Sciatic nerve (tissue), 2 donors: ENCODE data around the gene CLCN7. TPM values are rescaled to one million over a fixed set of nuclear protein-coding genes. Genes with fewer than 3 reads are reported as not detected.
"Not testable (repeated sequence)": the region's sequence is repeated elsewhere in the genome, so short reads cannot be mapped to it uniquely, and the experiment has no call there.

ENCODE experiments used
- ATAC-seq: fragments of 200-7000 bp; cut with Tn5 transposase; one replicate; pipeline ENCODE4 v1.9.1; 2020; ENCODE audit warnings: mild to moderate bottlenecking, moderate library complexity
- DNase-seq: peaks from one replicate; pipeline ENCODE4 v3.0.0-alpha.2; 2020; ENCODE audit warnings: low spot score
- intact Hi-C: fragments of 100-400 bp; cut with DNase I; formaldehyde crosslinking; loops from one replicate; pipeline ENCODE4 v1.14.2; 2022
- total RNA-seq: library from RNA; stranded (reverse); fragmentation: NEBNext Ultra II Directional; extraction: Animal tissue kit (Norgen Biotek cat#: 25700); gene quantifications from one replicate; pipeline ENCODE4 v1.2.1, GENCODE V29; 2021
- donor health status: DM: no; HTN: no; CAD: no.
- donor health status: DM: no; HTN: no; CAD: no.

The CLCN7 gene
- total RNA-seq, 1 donor from 2014 or later: 67.0 TPM

DNA sequence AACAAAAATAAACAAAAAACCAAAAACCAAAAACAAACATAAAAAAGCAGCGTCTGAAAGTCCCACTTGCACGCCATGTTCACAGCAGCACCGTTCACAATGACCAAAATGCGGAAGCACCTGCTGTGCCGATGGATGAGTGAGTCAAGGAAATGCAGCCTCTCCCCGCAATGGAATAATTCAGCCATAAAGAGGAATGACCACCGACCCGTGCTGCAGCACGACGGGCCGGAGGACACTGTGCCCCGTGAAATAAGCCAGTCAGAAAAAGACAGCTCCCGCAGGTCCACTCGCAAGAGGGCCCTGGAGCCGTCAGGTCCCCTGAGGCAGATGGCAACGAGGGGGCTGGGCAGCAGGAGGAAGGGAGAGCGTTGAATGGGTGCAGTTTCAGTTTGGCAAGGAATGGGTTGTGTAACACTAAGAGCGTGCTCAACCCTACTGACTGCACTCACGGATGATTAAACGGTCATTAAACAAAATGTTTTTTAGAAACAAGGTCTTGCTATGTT lies 5.1 kb downstream of the CLCN7 start:
- DNase-seq: no peak
- no peak for ATAC-seq
- intact Hi-C loops: no loop called here

DNA sequence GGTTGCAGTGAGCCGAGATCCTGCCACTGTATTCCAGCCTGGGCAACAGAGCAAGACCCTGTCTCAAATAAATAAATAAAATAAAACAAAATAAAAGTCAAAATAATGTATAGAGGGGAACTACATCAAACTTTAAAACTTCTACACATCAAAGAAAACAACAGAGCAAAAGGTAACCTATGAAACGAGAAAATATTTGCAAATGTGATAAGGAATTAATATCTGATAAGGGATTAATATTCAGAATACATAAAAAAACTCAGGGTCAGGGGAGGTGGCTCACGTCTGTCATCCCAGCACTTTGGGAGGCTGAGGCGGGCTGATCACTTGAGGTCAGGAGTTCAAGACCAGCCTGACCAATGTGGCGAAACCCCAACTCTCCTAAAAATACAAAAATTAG lies 5.7 kb downstream of the CLCN7 start:
- ATAC-seq, intact Hi-C loops: not testable (repeated sequence)

DNA sequence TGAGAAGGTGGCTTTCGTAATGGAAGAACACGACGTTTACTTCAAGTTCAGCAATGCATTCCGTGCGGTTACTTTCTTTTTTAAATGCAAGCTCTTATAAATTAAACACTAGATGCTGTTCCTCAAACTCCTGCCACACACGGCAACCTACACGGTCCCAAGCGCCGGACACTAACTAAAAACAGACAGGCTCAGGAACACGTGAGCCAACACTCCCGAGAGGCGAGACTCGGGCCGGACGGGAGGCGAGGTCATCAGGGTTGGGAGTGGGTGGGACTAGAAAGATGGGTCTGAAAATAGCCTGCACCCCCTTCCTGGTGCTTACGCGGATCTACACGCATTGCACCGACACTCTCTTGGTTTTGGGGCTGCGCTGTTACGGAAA lies 6.4 kb downstream of the CLCN7 start:
- ATAC-seq (no peak), DNase-seq (no peak)
- intact Hi-C loops: no loop called here

More for the DNA sequence above, 5.7 kb downstream of the CLCN7 start:
- not testable (repeated sequence) for DNase-seq

DNA sequence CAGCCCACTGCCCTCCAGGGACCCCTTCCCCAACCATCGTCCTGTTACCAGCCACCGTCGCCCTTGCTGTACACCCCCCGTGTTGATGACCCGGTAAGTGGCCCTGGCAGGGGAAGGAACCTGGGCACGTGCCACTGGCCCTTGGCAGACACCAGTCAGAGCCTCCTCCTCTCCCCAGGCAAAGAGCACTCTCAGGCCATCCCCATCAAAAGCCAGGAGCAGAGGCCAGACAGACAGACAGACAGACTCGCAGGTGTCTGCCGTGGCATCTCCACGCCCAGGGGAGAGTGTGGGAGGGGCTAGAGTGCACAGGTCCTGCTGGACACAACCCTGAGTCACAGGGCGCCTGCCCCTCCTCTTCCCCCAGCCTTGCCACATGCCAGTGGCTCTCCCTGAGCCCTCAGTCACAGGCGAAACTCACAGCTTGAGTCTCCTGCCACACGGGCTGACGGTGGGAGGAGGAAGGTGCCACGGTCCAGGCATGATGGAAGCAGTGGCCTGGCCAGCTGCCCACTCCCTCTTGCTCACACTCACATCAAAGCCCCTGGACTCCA lies 7.8 kb downstream of the CLCN7 start:
- ATAC-seq (no peak), DNase-seq (no peak)
- intact Hi-C loops: no loop called here

DNA sequence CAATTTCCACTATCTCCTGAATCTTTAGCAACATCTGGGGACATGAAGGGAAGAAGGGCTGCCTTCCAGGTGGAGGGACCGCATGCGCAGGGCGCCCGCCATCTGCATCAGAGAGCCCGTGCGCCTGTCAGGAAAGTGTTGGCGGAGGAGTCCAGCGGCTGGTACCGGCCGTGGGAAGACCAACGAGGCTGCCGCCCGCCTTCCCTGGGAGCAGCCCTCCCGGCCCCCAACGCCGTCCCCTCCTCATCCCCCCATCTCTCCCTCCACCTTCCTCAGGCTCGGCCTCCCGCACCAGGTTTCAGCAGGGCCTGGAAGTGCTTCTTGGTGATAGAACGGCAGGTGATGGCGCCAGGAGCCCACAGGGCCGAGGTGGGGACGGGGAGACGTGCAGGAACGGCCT lies 8.8 kb downstream of the CLCN7 start:
- DNase-seq: no peak
- ATAC-seq: no peak
- intact Hi-C loops: no loop called here

DNA sequence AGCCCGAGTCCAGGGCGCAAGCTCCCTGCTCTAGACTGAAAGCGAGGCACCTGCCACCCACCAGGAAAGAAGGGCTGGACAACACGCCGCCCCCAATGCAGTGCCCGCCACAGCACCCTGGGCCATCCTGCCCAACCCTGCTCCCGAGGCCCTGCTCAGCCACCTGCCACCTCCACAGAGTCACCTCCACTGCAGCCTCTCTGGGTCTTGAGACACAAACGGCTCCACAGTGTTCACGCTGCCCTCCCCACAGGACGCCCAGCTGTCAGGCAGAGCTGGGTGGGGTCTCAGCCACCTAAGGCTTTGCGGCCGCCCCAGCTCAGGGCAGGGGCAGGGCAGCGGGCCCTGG lies 9.3 kb downstream of the CLCN7 start:
- ATAC-seq (no peak), DNase-seq (no peak)
- intact Hi-C loops: no loop called here

DNA sequence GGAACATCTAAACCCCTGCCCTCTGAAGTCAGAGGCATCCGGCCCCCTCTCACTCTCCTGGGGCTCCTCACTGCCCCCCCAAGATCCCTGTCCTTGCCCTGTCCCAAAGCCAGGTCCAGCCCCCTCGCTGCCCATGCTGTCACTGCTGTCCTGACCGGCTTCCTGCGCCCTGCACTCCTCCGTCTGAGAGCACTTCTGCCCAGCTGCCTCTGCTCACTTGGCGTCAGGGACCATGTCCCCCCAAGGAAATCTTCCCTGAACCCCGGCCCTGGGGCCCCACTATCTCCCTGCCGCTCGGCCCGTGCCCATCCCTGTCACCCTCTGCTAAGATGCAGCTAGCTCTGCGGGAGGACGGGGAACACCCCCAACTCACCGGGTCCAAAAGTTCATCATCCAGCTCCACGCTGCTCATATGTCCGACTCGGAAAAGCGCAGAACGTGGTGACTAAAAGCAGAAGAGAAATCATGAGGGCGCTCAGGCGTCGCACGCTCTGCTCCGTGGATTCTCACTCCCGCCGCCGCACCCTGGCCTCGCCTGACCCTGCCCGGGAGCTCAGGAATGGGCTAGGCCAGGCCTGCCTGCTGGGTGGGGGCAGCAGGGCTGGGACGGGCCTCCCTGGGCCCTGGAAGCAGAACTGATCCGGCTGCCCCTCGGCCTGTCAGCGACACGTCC lies 9.8 kb downstream of the CLCN7 start:
- intact Hi-C loops: no loop called here
- DNase-seq (no peak), ATAC-seq (no peak)

DNA sequence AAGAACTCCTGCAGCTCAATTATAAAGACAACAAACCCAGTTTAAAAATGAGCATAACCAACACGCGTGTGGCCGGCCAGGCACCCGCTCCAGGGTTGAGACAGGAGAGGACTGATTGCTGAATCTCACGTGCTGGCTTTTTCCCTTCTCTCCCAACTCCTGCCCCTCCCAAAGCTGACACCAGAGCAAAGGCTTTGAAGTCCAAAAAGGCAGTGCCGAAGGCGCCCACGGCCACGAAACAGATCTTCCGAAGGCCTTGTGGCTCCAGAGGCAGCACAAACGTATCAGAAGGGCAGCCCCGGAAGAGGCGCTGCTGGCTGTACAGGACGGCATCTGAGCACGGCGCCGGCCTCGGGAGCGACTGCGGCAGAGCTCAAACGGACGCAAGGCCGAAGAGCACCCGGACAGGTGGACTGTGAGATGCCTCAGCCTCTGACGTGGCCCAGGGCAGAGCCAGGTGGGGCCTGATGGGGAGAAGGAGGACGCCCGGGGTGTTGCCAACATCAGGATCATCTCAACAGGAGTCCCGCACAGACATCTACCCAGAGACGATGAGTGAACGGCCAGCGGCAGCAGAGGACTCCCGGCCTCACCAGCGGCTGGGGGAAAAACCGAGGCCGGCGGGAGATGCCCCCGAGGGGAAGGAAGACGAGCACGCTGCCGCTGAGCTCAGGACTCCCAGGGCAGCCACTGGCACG lies 10.5 kb downstream of the CLCN7 start:
- ATAC-seq (no peak), DNase-seq (no peak)
- intact Hi-C loops: no loop called here

DNA sequence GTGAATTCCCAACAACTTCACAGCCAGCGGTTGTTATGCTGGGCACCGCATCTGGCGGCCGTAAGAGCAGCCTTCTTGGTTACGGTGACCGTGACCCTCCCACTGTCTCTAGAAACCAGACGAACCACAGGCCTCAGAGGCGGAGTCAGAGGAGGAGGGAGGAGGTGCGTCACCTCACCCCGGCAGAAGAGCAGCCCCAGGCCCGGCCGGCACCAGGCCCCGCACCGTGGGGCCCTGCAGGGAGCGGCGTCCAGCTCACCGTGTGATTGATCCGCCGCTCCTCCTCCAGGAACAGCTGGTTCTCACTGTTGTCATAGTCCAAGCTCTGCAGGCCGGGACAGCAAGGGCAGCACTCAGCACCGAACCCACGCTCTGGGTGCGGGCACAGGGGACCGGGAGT lies 13.7 kb downstream of the CLCN7 start:
- ATAC-seq (no peak), DNase-seq (no peak)
- intact Hi-C loops: no loop called here

DNA sequence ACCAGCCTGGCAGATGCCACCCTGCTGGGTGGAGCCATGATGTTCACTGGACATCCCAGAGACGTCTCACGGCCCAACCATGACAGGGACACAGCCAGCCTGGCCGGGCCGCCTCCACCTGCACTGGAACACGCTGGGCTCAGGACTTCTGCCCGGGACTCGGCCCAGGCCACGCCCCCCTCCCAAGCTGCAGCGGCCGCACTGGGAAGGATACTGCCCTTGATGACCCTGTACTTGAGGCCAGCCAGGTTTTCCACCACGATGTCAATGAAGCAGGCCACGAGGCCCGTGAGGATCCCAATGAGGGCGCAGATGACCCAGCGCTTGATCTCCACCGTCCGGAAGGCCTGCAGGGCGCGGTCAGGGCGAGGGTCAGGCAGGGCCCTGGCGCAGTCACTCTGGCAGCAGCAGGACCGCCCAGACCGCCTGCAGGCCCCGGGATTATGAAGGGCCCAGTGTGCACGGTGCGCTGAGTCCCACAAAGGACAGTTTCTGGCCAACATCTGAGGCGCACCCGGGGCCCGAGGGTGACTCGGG lies 14.2 kb downstream of the CLCN7 start:
- ATAC-seq (no peak), DNase-seq (no peak)
- intact Hi-C loops: no loop called here

DNA sequence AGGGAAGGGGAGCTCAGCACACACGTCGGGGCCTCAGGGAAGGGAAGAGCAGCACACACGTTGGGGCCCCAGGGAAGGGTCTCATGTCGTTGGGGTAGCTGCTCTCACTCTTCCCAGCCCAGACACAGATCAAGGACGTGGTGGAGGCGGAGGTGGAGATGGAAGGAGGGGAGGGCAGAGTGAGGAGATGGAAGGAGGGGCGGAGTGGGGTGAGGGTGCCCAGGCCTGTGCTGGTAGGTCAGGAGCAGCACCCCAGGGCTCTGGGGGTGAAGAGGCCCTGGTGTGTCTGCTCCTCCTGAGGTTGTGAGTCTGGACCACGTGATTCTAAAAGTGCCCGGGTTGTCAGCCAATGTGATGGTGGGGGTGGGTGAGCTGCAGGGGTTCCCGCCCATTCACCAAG lies 14.9 kb downstream of the CLCN7 start:
- ATAC-seq: no peak
- intact Hi-C loops: no loop called here
- no peak for DNase-seq

DNA sequence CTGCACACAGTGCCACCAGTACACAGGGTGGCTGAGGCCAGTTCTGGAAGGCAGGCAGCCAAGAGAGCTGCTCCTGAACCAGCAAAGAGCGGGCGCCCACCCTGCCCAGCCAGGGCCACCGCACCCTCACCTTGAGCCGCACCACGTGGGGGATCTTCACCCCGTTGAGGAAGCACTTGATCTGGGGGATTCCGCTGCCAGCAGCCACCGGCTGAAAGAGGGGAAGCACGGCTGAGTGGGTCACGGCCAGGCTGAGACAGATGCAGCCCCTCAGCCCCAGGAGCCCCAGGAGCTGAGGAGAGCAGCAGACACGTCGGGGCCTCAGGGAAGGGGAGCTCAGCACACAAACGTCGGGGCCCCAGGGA lies 15.9 kb downstream of the CLCN7 start:
- DNase-seq (no peak), ATAC-seq (no peak)
- intact Hi-C loops: no loop called here

DNA sequence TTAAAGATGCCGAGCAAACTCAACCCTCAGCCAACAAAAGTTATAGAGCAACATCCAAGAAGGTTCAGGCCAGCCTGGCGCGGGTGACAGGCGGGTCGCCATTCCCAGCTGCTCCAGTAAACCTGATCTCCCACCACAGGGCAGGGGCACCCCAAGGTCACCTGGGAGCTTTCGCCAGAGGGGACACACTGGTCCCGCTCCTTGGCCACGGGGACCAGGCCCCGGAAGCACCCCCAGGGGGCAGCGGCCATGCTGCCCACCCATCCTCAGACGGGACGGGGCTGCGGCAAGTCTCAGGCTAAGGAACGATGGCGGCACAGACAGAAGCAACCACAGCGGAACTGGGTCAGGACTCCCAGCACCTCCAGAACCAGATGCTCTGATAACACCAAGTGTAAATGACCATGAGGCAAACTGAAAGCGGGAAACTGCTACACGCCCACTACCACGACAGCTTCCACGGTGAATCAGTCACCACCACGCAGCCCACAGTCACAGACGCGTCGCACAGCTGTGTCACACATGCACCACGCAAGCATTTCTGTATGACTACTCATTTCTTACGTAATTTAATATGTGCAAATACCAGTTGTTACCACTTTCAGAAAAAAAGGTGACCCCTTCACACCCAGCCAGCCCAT lies 16.4 kb downstream of the CLCN7 start:
- intact Hi-C loops: no loop called here
- ATAC-seq (no peak), DNase-seq (no peak)

DNA sequence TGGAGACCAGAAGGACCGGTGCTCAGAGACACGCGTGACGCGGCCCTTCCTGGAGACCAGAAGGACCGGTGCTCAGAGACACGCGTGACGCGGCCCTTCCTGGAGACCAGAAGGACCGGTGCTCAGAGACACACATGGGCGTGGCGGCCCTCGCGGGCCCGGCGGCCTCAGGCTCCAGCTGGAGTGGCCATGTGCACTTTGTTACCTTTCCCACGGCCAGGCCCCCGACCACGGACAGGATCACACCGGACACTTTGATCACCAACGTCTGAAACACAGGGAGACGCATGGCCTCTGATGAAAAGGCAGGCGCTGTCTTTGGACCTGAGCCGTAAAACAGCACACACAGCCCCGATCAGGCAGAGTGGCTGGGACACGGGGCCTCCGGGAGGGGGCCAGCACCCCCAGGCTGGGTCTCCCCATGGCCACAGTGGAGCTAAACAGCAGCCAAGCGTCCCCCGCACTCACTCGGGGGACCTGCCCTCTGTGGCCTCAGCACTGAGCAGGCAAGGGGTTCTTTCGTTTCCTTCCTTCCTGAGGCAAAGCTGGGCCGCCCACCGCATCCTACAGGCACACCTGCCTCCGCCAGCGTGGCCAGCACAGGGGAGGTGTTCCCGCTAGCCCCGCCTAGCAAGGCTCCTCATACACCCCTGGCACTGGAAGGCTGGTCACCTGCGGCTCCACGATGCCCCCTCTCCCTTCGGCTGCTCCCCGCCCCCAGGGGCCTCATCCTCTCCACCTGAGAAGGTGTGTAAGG lies 17.2 kb downstream of the CLCN7 start:
- intact Hi-C loops: no loop called here
- DNase-seq (no peak), ATAC-seq (no peak)

DNA sequence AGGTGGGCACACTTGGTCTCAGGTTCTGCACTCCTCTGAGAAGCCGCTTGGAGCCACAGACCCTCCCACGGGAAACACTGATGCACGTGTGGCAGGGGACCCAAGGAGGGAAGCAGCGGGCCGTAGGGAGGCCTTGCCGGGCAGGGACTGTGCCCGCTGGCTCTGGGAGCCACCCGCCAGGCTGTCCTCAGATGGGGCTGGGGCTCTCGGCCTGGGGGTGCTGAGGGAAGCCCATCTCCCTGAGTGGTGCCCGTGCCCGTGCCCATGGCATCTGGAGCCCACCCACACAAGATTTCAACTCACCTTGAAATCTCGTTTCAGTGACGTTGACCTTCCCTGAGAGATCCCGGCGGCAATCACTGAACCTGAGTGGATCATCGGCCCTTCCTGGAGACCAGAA lies 17.9 kb downstream of the CLCN7 start:
- no peak for ATAC-seq
- DNase-seq: no peak
- intact Hi-C loops: no loop called here

DNA sequence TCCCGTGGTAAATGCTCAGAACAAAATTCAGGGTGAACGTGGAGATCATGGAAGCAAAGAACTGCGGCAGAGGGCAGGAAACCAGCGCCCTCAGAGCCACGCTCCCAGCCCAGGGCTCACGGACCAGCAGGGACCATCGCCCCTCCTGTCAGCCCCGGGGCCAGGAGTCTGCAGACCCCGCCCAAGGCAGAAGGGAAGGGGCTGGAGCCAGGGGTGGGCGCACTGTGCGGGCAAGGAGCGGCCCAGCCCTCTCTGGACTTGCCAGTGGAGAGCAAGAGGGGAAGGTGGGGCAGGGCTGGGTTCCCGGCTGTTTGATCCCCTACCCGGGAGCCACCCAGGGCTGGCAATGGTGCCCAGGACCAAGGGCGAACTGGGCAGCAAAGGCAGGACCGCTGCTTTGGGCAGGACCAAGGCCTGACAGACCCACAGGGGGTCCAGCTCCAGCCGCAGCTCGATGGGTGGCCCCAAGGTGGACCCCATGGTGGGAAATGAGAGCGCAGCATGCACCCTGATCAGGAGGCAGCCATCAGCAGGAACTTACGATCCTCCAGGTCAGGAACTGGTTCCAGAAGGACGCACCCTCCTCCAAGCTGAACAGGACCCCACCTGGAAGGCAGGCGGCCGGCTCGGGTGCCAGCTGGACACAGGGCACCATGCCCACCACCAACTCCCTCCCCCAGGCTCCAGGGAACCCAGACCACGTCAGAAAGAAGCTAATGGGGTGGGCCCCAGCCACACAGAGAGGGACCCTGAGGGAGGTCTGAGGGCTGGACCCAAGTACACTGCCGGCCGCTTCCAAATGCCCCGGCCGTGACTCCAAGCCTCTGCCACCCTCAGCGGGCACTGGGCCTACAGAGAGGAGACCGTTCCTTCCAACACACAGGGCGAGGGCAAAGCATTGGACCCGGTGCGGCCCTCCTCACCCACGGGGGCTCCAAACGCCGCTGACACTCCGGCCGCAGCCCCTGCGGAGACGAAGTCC lies 19.3 kb downstream of the CLCN7 start:
- intact Hi-C loops: no loop called here
- ATAC-seq (no peak), DNase-seq (no peak)

DNA sequence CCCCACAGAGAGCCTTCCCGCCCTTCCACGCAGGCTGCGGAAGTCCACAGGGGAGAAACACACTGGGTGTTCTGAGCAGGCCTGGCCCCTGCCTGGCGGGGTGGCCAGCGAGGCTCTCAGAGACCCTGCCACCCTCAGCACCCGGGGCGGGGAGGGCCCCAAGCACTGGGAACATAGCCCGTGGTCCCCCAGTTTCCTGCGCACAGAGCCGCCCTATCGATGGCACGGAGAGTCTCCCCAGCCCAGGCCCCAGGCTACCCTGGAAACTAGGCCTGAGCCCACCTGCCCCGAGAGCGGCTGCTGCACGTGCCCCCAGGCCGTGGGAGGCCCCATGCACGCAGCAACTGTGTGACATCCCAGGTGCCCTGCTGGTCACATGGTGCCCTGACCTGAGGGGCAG lies 20.3 kb downstream of the CLCN7 start:
- DNase-seq (no peak), ATAC-seq (no peak)
- intact Hi-C loops: no loop called here

DNA sequence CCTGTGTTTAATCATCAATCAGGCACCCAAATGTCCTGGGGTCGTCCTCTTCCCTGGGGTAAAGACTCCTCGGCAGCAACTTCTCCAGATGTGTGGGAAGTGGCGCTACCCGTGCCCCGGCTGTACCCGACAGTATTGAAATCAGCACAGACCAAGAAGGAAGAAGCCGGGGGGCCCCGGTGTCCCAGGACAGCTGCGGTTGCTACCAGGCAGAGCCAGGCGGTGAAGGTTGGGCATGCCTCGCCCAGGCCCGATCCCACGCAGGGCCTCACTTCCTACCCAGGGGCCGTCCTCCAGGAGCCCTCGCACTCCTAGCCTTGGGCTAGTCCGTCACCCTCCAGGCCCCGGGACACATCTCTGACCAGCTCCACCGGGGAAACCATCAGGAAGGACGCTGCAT lies 21.5 kb downstream of the CLCN7 start:
- no peak for ATAC-seq
- DNase-seq: no peak
- intact Hi-C loops: no loop called here
